PC-3 (cell line): ENCODE results near the gene QRSL1.

ENCODE experiments used
- EZH2 ChIP-seq: fragments of 300-600 bp; sonication (generic); IDR thresholded peaks from one replicate; pipeline ENCODE4 v1.6.1; 2017; ENCODE audit warnings: antibody characterized with exemption, mild to moderate bottlenecking, low read length; ENCODE audit not compliant: unreplicated experiment
- EZH2phosphoT487 ChIP-seq: fragments of 300-600 bp; sonication (generic); IDR thresholded peaks from 2 replicates; pipeline ENCODE4 v1.6.1; 2018; ENCODE audit warnings: mild to moderate bottlenecking, antibody characterized with exemption, low read length, borderline replicate concordance
- TF ChIP-seq, protein P1 (sequence below): fragments of 300-600 bp; sonication (generic); conservative IDR thresholded peaks from 2 replicates; pipeline ENCODE4 v1.5.1; 2017; ENCODE audit warnings: antibody characterized with exemption, low read depth, mild to moderate bottlenecking, low read length

GRCh38 chr6:106702046-106702445 is 72.7 kb downstream of the QRSL1 start:
- TF ChIP-seq, protein P1, sequence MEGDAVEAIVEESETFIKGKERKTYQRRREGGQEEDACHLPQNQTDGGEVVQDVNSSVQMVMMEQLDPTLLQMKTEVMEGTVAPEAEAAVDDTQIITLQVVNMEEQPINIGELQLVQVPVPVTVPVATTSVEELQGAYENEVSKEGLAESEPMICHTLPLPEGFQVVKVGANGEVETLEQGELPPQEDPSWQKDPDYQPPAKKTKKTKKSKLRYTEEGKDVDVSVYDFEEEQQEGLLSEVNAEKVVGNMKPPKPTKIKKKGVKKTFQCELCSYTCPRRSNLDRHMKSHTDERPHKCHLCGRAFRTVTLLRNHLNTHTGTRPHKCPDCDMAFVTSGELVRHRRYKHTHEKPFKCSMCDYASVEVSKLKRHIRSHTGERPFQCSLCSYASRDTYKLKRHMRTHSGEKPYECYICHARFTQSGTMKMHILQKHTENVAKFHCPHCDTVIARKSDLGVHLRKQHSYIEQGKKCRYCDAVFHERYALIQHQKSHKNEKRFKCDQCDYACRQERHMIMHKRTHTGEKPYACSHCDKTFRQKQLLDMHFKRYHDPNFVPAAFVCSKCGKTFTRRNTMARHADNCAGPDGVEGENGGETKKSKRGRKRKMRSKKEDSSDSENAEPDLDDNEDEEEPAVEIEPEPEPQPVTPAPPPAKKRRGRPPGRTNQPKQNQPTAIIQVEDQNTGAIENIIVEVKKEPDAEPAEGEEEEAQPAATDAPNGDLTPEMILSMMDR, result no peak
- TF ChIP-seq EZH2 (no peak), EZH2phosphoT487 (no peak)
